Stimulated activated CD4-positive, alpha-beta T cell treated with anti-CD3 and anti-CD28 coated beads, Interleukin-1b, Interleukin-23, amount 100 ng/mL, for 4 hours (primary cell): ENCODE data around the gene KCNK7.
"Not testable (repeated sequence)": the region's sequence is repeated elsewhere in the genome, so short reads cannot be mapped to it uniquely, and the experiment has no call there.

ENCODE experiments used
- DNase-seq, 2 donors: peaks; one replicate each; pipeline ENCODE4 v3.0.0-alpha.2; 2020; ENCODE audit warnings: low read depth in 2 of 2

The KCNK7 gene

GRCh38 chr11:65573391-65574079 is 22.1 kb downstream of the KCNK7 start:
- DNase-seq: no peak

GRCh38 chr11:65572356-65573051 is 23.1 kb downstream of the KCNK7 start, which contains the start of gene FAM89B:
TSS of gene FAM89B (plus strand) at chr11:65572538. CDS start at chr11:65572670, 132 bp downstream.
- DNase-seq: peak; percentile 79 to 82

GRCh38 chr11:65571940-65572339 is 23.7 kb downstream of the KCNK7 start:
- no peak for DNase-seq

GRCh38 chr11:65571420-65571819 is 24.2 kb downstream of the KCNK7 start:
- DNase-seq: no peak

- peak; percentile 94 to 97 for DNase-seq
Observed at GRCh38 chr11:65569973-65570918, 25.4 kb downstream of the KCNK7 start, which contains the start of gene ZNRD2. TSS of gene ZNRD2 (plus strand) at chr11:65570477. CDS start at chr11:65570492, 15 bp downstream.

DNA sequence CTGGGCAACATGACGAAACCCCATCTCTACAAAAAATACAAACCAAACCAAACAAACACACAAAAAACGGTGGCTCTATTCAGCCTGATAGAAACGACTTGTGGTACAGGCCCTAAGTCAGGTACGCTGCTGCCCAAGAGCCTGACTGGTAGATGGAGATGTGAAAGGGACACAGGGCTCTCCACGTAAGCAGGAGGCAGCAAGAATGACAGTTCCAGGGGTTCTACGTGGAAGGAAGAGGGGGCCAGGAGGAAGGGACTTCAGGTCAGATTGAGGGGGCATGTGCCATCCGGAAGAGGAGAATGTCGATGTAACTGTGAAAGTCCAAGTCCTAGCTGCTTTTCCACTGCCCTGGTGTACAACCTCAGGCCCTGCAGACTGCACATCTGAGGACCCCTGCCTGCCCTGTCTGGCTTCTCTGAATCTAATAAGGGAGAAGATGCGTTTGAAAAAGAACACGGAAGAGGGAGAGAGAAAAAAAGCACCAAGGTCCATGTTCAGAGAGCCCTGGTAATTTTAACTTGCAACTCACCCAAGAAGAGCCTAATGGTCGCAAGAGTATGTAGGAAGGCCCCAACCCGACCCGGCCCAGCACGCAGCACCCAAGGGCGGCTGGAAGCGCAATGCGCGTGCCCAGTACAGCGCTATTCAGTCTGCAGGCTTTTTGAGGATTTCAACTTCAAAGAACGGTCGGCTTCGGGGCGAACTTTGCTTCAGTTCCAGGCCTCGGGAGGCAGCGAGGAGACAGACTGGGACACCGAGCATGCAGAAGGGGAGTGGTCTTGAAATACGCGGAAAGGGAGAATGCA is 26.2 kb downstream of the KCNK7 start:
- no peak for DNase-seq

- no peak for DNase-seq
Observed at GRCh38 chr11:65565624-65566453, 29.8 kb downstream of the KCNK7 start.

- DNase-seq: not testable (repeated sequence)
Observed at GRCh38 chr11:65564879-65565559, 30.6 kb downstream of the KCNK7 start.

- DNase-seq: no peak
Observed at GRCh38 chr11:65563601-65564000, 32.0 kb downstream of the KCNK7 start.

- no peak for DNase-seq
Observed at GRCh38 chr11:65562788-65563187, 32.8 kb downstream of the KCNK7 start.

DNA sequence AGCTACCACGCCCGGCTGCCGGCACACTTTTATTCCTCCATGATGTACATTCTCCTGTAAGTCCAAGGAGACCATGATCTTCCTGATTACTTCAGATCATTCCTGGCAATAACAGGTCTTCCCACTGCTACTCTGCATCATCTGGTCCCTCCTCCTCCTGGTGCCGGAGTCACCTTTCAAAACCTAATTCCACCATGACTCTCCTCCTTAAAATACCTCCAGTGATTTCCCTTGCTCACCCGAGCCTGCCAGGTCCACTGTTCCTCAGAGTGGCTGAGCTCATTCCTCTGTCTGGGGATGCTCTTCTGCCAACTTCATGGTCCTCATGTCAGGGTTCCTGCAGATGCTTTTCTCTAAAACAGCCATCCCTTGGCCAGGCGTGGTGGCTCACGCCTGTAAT is 33.6 kb downstream of the KCNK7 start:
- no peak for DNase-seq

- DNase-seq: no peak
Observed at GRCh38 chr11:65560555-65561418, 34.8 kb downstream of the KCNK7 start.

GRCh38 chr11:65559951-65560537 is 35.6 kb downstream of the KCNK7 start:
- DNase-seq: no peak

DNA sequence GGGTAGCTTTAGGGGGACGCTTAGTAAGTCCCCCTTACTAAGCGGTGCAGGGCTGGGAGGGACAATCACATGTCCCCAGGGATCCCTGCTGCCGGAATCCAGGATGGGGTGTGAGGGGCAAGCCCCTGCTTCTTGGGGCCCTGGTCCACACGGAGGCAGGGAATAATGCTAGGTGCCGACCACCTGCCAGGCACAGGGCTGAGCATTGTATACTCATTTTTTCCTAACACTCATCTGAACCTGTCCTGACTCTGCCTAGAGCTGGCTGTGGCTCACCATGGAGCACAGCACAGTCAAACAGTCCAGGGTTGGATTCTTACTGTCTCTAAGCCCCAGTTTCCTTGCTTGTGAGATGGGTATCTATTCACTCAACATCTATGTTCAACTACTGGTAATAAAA is 36.1 kb downstream of the KCNK7 start:
- no peak for DNase-seq

DNA sequence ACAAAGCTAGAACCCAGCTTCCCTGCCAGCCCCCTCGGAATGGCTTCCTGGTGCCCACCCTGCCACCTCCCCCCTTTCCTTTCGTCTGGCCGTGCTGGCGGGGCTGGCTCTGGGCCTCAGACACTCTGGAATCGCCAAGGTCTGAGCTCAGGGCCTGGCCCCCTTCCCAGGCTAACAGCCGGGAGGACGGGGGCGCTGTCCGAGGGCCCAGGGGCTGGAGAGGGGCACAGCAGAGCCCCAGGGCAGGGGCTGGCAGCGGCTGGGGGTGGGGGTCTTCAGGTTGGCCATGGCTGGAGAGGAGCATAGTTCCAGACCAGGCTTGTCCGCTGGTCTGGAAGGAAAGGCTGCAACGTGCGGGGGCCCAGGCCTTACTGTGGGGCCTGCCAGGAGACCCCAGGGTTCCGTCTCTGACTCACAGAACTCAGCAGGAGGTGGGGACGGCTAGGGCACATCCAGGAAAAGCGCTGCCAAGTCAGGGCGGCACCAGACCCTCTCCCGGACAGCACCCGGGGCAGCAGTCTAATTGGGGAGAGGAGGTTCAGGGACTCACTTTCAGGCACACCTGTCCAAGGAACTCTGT is 36.6 kb downstream of the KCNK7 start:
- no peak for DNase-seq

GRCh38 chr11:65558002-65558929 is 37.3 kb downstream of the KCNK7 start, which contains the start of gene LTBP3:
TSS of gene LTBP3 (minus strand) at chr11:65558359. CDS start at chr11:65557959, 400 bp downstream.
- no peak for DNase-seq
